GM21737 (cell line): Measurements from ENCODE around the gene CLASRP.
"Not testable (repeated sequence)": the region's sequence is repeated elsewhere in the genome, so short reads cannot be mapped to it uniquely, and the experiment has no call there.

Experiments
- ATAC-seq: cut with Tn5 transposase; IDR thresholded peaks from one replicate; pipeline ENCODE4 v1.9.1; 2021; ENCODE audit warnings: mild to moderate bottlenecking, moderate library complexity; ENCODE audit not compliant: unreplicated experiment

Gene CLASRP

DNA sequence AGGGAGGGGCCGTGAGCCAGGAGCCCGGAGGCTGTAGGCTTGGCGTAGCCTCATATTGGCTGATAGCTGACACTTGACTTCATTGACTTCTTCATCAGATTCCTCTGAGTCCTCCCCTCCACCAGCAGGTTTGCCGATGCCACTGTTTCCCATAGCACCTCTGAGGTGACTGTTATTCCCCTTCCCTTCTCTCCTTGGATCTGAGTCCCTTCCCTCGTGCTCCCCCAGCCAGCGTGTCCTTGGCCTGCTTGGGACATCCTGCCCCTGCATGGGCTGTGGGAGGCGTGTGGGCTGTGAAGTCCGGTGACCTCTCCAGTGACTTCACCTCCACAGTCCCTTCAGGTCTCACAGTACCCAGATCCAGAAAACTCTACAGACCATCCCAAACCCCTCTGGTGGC is 63.0 kb downstream of the CLASRP start:
- no peak for ATAC-seq

GRCh38 chr19:45102481-45102880 is 63.6 kb downstream of the CLASRP start:
- ATAC-seq: no peak

DNA sequence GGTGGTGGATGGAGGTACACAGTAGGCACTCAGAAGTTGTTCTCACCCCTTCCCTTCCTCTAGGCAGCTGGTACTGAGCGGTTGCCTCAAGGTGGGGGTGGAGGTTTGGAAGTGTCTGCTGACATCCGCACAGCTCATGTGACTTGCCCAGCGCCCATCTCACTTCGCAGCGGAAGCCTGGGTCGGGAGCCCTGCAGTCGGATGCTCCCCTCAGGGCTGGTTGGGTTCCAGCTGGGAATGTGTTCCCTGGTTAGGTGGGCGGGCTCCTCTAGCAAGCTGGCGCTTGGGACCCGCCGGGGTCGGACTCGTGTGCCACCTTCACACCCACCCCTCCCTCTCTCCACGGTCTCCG is 64.3 kb downstream of the CLASRP start:
- ATAC-seq: no peak

- no peak for ATAC-seq
Measured at GRCh38 chr19:45103508-45104319, 64.9 kb downstream of the CLASRP start.

GRCh38 chr19:45104658-45105349 is 66.0 kb downstream of the CLASRP start:
- ATAC-seq: no peak

- ATAC-seq: not testable (repeated sequence)
Measured at GRCh38 chr19:45106363-45106762, 67.5 kb downstream of the CLASRP start.

DNA sequence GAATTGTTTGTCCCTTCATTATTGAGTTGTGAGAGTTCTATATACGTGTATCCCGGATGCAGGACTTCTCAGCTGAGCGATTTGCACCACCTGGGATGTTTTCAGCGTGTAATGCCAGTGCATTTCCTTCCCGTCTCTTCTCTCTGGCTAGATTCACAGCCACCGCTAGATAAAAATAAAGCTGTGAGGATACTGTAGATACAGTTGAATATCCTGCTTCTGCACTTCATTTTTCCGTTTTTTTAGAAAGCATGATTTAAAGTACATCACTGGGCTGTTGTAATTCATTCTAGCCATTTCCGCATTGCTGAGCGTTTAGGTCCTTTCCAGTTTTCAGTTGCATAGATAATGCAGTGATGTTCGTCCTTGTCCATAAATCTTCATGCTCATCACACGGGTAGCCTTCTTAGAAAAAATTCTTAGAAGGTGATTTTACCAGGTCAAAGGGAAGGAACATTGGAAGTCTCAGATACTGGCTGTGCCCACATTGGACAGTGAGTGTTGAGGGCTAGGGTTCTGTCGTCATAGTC is 68.8 kb downstream of the CLASRP start:
- ATAC-seq: no peak

- no peak for ATAC-seq
Measured at GRCh38 chr19:45110851-45111266, 72.0 kb downstream of the CLASRP start.

- no peak for ATAC-seq
Measured at GRCh38 chr19:45112111-45112827, 73.4 kb downstream of the CLASRP start.

GRCh38 chr19:45113628-45114027 is 74.8 kb downstream of the CLASRP start:
- ATAC-seq: no peak

GRCh38 chr19:45114116-45114515 is 75.3 kb downstream of the CLASRP start:
- no peak for ATAC-seq

- ATAC-seq: no peak
Measured at GRCh38 chr19:45115809-45116615, 77.2 kb downstream of the CLASRP start.

GRCh38 chr19:45117167-45117594 is 78.3 kb downstream of the CLASRP start:
- no peak for ATAC-seq

GRCh38 chr19:45117671-45118070 is 78.8 kb downstream of the CLASRP start:
- no peak for ATAC-seq

DNA sequence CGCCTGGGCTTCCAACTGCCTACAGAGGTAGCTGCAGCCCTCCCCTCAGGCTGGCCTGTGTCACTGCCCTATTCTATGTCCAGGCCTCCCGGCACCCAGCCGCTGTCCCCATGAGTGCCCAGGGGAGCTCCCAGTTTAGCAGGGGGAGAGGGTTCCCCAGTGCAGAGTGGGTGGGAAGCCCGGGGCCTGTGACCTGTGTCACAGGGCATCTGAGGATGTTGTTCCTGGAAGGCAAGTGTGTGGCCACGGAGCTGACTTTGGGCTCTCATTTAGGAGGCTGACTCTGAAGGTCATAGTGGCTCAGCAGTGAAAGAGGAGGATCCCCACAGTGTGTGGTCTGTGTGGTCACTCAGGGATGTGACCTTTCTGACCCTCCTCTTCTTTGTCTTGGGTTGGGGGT is 79.3 kb downstream of the CLASRP start:
- no peak for ATAC-seq

DNA sequence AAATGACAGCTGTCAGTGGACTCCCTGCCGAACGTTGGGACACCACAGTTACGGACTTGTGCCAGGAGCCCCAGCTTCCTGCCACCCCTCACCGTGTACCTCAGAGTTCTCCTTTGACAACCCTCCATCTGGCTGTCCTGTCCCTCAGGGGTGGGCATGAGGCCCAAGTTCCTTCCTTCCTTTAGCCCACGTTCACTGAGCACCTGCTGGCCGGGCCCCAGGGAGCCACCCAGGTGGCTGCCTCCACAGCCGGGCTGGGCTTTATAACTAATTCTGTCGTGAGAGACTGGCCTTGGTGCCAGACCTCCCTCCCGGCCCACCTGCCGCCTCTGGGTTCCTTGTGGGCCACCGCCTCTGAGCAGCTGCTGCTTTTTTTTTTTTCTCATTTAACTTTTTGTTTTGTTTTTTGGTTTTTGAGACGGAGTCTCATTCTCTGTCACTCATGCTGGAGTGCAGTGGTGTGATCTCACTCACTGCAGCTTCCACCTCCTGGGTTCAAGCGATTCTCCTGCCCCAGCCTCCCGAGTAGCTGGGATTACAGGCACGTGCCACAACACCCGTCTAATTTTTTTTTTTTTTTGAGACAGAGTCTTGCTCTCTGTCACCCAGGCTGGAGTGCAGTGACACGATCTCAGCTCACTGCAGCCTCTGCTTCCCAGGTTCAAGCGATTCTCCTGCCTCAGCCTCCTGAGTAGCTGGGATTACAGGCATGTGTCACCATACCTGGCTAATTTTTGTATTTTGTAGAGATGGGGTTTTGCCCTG is 79.9 kb downstream of the CLASRP start:
- ATAC-seq: not testable (repeated sequence)

DNA sequence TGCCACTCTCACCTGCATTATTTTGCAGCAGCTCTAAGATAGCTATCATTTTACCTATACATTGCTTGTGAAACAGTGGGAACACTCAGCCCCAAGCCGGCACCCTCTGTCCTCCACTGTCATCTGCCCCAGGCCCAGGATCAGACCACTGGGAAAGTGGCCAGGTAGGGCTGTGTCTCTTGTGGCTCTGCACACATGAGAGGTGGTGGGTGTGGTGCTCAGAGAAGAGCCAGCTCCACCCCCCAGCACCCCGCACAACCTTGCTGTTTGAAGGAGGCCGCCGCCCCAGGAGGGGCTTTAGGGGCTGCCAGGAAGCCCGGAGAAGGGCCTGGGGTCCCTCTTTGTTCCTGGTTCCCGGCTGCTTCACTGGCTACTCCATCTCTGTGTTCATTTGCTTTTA is 80.7 kb downstream of the CLASRP start:
- no peak for ATAC-seq
